HG02678 (cell line): ENCODE results near the gene ANAPC7.
"Not testable (repeated sequence)": the region's sequence is repeated elsewhere in the genome, so short reads cannot be mapped to it uniquely, and the experiment has no call there.

Source experiments
- ATAC-seq: cut with Tn5 transposase; IDR thresholded peaks from one replicate; pipeline ENCODE4 v1.9.1; 2021; ENCODE audit warnings: mild to moderate bottlenecking, moderate library complexity; ENCODE audit not compliant: unreplicated experiment

Gene ANAPC7

DNA sequence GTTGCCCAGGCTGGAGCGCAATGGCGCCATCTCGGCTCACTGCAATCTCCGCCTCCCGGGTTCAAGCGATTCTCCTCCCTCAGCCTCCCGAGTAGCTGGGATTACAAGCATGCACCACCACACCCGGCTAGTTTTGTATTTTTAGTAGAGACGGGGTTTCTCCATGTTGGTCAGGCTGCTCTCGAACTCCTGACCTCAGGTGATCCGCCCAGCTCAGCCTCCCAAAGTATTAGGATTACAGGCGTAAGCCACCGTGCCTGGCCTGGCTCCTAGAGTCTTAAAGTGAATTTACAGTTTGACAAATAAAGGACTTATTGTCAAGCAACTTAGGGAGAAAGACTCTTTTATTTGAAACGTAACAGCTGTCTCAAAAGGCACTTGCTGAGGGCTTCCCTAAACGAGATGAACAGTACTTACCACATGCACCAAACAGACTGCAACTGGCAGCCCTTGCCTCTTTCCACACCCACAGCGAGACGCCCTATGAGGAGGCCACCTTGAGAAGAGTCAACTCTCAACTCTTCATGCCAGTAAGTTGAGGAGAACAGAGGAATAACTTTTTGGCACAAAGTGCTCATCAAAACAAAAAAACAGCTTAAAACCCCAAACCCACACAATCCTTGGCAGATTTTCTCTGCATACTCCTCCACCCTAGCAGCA lies 25.2 kb downstream of the ANAPC7 start:
- not testable (repeated sequence) for ATAC-seq

DNA sequence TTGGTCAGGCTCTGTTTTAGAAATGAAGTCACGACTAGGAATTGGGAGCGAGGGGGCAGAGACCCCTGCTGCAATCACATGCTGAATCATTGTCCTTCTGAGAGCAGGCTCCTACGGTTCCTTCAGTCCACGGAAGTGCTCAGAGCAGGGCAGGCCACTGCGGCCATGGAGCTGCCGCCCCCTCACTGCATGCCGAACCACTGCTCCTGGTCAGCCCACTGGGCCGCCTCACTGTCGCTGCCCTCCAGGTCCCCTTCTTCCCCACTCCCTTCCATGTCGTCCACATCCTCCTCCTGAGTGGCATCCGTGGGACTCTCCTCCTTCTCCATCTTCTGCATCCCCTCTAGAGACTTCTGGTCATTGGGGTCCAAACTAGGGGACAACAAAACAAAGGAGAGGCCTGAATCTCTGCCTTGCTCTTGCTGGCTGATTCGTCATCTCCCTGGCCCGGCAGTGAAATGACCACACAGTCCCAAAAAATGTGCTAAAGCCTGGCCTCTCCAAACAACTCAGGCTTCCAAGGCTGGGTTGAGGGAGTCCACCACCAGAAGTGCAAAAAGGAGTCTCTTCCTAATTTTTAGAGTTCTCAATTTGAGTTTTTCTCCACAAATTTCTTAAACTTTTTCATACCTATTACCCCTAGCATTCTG lies 29.4 kb downstream of the ANAPC7 start:
- ATAC-seq: no peak

DNA sequence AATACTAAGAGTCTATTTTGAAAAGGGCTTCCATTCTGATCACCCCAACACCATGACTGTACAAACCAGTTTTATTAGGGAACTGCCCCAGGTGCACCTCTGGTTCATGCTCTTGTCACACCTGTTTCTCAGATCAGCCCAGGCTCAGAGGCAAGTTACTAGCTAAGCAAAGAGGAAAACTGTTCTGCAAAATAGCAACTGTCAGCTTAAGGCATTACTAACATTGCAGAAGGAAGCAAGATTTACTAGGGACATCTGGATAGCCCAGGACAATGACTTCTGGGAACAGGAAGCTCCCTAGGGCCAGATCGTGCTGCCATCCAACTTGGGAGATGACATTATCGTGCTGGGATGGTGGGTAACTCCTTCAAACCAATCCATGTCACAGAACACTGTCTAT lies 30.1 kb downstream of the ANAPC7 start:
- no peak for ATAC-seq

DNA sequence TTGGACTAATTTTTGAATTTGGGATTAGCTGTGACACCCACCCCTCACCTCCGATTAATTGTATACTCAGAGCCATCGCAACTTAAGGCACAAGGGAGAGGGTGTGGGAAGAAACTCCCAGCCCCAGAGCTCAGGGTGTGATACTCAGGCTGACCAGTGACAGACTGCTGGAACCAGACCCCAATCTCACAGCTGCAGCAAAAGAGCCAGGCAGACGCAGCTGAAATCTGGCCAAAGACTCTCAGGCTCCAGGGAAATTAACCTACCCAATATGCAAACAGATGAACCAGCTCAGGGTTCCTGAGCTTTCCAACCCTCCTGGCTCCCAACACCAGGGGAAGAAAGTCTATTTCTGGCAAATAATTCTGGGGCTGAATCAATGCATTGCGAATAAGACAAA lies 30.5 kb downstream of the ANAPC7 start:
- ATAC-seq: no peak

DNA sequence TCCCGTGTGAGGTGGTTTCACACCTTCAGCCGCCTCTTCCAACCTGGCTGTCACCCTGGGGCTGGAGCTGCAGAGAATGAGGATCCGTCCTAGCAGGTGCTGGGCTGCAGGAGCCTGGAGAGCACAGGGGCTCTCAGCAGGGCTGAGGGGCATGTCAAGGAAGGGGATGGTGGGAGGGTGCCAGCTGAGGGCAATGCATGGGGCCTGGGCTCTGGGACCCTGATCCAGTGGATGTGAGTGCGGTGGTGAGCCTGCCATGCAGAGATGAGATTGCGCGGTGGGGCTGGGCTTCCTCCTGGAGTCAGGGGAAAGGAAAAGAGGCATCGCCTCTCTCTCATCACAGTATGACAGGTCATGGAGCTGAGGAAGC lies 31.5 kb downstream of the ANAPC7 start:
- no peak for ATAC-seq

DNA sequence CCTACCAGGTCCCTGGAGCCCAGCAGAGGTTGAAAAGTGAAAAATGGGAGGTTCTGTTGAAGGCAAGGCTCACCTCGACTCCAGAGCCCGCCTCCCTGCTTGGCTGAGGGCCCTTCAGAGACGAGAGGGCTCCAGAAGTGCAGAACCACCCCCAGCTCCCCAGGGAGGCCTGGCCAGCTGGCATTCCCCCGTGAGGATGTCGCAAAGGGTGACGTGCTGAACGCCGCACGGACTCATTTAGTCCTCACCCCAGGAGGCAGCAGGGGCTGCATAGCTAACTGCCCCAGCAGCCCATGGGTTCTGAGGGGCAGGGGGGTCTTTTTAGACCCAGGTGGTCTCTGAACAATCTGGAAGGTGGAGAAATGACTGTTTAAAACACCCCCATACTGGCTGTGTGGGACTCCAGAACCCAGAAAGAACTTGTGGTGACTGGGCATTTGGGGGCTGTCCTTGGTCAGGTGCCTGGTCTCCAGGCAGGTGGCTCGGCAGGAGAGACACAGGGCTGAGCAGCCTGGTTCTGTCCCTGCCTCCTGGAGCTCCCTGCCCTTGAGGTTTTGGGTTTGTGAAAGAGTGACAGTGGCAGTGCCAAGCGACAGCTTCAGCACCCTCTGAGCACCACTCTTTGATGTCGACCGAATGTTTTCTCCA lies 32.0 kb downstream of the ANAPC7 start:
- peak; percentile 79 for ATAC-seq

DNA sequence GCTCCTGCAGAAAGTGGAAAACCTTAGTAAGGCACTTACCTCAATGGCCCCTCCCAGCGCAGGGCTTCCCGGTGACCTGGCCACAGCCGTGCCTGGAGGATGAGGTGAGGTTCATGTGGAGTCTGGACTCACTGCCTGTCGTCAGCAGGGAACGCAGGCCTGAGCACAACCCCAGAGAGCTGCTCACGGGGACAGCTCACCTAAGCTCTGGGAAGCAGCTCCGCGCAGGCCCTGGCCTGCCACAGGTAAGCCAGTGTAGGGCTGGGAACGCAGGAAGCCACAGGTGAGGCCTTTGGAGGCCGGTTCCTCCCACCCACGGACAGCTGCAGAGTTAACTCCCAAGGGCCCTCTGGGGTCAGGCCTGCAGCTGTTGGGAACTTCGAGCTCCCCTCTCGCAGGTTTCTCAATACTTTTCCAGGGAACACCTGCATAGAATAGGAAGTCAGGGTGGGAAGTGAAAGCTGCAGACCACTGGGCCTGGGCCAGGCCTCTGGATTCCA lies 32.7 kb downstream of the ANAPC7 start:
- ATAC-seq: no peak

DNA sequence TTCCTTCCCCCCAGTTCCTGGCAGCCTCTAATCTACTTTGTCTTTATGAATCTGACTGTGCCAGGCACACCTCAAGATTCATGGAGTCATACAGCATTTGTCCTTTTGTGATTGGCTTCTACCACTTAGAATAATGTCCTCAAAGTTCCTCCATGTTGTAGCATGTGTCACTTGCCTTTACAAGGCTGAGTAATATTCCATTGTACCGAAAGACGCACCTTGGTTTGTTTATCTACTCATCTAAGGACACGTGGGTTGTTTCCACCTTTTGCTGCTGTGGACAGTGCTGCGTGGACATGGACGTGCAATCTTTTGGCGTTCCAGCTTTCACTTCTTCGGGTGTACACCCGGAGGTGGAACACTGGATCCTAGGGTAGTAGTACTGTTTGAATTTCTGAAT lies 33.5 kb downstream of the ANAPC7 start:
- no peak for ATAC-seq

DNA sequence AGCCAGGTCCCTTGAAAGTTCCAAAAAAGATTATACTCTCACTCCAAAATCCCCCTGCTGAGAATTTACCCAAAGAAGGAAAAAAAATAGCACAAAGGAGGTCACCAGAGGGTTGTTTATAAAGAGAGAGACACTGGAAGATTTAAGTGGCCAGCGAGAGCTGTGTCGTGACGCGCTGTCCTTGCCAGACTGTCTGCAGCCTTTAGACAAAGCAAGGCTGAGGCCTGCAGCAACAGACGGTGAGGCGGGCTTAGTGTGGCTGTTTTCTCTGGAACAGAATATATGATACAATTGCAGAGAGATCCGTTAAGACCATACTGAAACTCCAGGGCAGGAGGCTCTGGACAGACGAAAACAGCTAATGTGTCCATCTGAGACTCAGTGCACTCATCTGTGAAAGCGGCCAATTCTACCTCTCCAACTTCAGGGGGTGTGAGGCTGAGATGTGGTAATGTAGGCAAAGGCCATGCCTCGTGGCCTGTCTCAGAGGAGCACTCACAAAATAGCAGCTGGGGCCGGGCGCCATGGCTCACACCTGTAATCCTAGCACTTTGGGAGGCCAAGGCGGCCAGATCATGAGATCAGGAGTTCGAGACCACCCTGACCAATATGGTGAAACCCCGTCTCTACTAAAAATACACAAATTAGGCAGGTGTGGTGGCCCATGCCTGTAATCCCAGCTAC lies 36.2 kb downstream of the ANAPC7 start:
- ATAC-seq: no peak

DNA sequence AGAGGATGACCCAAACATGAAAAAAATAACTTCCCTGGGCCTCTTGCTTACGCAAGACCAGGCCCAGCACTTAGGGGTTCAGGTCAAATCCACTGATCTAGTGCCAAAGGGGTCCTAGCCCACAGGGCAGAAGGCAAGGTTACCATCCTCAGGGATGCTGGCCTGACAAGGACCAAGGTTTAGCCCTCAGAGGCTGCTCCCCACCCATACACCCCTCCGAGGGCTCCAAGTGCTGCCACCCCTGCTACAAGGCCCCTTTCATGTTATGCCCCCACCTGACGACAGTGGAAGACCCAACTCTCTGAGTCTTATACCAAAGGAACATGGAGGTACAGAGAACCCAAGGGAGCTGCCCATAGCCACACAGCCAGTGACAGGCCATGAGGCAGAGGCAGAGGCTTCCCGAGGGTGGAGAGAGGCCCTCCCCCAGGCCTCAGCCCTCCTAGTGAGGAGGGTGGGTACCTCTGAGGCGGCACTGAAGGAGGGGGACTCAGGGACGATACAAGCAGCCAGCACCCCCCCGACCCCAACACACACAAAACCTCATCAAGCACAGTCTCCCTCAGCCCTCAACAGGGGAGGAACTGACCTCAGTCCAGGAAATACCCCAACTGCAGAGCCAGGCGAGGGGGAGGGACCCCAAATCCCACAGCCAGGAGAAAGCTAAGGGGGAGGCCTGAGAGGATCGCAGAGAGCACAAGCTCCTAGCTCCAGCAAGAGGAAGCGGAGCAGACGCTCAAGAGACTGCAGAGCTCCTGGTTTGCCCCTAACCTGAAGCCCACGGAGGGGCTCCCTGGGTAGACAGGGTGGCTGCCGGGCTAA lies 37.0 kb downstream of the ANAPC7 start:
- ATAC-seq: no peak

DNA sequence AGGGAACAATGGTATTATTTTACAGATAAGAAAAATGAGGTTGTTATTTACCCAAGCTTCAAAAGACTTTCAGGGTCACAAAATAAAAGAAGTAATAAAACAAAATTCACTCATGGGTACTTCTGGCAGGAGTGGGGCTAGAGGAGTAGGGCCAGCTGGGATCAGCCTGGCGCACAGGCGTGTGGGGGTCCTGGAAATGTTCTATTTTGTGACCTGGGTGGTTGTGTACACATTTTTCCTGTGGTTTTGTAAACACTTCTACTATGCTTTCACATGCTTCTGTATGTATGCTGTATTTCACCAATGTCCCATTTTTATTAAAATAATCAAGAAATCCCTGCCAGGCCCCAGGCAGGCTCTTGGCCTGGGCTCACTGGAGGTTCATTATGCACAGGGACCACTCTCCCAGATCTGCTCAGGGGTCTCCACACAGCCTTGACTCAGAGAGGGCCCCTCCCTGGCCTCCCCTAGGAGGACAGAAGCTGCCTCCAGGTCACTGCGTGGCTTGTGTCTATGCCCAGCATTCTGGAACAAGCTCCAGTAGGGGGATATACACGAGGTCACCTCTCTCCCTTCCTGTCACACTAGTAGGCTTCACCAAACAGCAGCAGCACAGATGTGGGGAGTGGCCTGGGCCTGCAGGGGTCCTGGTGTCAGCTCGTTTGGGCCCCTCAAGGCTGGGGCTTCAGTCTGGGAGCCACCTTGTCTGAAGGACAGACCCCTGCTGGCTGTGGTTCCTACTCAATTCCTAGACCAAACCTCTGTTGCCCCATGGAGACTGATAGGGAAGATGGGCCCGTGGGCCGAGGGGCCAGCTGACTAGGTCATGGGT lies 37.8 kb downstream of the ANAPC7 start:
- no peak for ATAC-seq

DNA sequence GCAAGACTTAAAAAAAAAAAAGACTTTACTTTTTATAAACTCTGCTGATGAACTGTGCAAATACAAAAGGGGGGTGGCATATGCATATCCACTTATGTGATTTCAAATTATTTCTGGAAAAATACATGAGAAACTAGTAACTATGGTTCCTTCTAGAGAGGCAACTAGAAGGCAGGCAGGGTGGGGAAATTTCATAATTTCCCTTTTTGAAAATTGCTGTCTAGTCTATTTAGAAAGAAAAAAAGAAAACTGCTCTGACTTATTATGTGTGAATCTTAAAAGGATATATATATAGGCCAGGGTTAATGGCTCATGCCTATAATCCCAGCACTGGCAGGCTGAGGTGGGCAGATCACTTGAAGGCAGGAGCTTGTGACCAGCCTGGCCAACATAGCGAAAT lies 42.3 kb downstream of the ANAPC7 start:
- no peak for ATAC-seq

DNA sequence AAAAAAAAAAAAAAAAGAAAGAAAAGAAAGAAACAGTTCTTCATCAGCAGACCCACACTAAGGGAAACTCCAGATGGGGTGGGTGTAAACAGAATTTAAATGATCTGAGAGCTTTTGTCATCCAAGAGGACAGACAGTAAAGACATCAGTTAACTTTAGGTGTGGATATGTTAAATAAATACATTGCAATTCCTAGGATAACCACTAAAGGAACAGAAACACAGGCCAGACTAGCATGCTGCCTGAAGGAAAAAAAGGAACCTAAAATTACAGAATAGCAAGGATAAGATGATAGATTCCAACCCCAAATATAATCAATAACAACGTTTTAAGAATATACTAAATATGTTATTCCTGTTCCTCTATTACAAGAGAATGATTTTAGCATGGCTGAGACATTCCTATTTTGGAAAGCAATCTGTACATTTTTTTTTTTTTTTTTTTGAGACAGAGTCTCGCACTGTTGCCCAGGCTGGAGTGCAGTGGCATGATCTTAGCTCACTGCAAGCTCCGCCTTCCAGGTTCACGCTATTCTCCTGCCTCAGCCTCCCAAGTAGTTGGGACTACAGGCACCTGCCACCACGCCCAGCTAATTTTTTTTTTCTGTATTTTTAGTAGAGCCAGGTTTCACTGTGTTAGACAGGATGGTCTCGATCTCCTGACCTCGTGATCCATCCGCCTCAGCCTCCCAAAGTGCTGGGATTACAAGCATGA lies 45.0 kb downstream of the ANAPC7 start:
- not testable (repeated sequence) for ATAC-seq

DNA sequence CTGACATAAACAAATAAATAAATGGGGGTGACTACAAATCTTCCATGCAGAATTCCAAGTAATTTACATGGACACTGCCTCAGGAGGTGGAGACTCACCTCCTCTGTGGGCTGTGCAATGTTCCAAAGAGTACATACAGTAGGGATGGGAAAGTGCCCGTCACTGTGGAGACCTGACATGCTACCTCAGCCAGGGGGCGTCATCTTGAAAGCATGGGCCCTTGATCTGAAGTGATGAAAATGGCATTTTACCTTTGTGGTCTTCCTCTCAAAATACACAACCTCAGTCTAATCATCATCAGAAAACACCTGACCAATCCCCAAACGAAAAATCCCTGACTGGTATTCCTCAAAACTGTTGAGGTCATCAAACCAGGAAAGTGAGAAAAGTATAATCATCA lies 48.4 kb downstream of the ANAPC7 start:
- ATAC-seq: no peak

DNA sequence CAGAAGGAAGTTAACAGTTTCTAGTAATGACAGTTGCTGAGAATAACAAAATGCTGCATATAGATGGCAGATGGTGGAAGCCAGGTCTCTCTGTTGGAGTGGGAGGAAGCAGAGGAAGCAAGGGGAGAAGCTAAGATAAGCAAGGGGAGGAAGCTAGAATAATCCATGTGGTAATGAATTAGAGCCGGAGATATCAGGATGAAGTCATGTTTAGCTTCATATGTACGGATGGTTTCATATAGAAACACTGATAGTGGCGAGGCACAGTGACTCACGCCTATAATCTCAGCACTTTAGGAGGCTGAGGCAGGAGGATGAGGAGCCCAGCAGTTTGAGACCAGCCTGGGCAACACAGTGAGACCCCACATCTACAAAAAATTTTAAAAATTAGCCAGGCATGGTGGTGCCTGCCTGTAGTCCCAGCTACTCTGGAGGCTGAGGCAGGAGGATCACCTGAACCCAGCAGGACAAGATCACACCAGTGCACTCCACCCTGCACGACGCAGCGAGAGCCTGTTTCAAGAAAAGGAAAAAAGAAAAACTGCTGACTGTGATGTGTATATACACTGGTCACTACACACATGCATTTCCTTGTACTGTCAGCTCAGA lies 49.2 kb downstream of the ANAPC7 start:
- no peak for ATAC-seq

DNA sequence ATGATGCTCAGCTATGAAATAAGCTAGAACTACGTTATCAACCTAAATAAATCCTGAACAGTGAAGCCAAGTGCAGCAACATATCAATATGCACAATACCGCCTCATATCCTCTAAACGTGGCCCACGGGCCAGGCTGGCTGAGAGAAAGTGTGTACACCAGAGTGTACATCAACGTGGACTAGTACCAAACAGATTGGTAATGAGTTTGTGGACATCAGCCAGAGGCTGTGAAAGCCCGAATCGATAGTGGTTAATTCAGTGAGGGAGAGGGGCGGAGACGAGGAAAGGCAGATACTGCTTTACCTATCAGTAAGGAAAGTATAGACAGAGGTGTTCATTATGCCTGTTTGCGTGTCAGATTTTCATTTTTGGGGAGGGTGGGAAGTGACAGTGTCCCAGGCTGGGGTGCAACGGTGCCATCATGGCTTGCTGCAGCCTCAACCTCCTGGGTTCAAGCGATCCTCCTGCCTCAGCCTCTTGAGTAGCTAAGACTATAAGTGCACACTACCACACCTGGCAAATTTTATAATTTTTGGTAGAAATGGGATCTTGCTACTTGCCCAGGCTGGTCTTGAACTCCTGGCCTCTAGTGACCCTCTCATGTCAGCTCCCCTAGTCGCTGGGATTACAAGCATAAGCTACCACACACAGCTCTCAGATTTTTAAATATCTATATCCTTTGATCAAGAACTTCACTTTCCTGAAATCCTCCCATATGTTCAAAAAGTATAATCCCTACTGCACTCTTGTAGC lies 50.1 kb downstream of the ANAPC7 start:
- ATAC-seq: no peak

DNA sequence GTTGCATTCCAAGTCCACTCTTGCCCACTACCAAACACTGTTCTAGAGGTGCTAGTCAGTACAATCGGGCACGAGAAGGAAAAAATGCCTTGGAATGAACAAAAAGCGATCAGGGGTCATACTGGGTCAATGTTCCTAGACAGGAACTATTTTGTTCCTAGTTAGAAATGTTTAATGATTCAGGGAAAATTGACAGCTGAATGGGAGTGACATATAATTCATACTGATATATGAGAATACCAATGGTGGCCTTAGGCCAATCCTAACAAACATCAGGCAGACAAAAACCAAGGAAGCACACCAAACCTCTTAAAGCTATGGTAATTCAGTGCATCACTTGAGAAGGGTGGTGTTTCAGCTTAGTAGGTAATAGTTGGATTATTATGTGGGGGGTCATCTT lies 51.1 kb downstream of the ANAPC7 start:
- ATAC-seq: no peak

DNA sequence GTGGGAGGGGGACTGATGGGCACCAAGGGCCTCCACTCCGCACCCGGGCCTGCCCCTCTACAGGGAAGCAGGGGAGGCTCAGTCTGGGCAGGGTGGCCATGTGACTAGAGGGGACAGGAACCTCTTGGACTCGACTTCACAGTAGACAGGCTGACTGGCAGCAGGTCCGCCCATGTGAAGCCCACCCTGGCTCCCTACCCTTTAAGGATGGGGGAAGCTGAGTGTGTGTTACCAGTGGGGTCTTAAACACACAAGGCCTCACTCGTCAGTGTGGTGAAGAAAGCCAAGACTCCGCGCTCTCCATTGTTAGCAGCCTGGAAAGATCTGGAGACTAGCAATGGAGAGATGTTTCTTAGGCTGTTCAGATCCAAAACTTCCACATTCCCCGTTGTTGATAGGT lies 52.4 kb downstream of the ANAPC7 start:
- no peak for ATAC-seq
